Fibroblast of peridontal ligament (primary cell): ENCODE measurements around the gene TRUB1.
"Not testable (repeated sequence)": the region's sequence is repeated elsewhere in the genome, so short reads cannot be mapped to it uniquely, and the experiment has no call there.

Experiments
- DNase-seq: peaks from one replicate; pipeline ENCODE4 v3.0.0-alpha.2; 2010; ENCODE audit errors: extremely low read depth

TRUB1 gene

DNA sequence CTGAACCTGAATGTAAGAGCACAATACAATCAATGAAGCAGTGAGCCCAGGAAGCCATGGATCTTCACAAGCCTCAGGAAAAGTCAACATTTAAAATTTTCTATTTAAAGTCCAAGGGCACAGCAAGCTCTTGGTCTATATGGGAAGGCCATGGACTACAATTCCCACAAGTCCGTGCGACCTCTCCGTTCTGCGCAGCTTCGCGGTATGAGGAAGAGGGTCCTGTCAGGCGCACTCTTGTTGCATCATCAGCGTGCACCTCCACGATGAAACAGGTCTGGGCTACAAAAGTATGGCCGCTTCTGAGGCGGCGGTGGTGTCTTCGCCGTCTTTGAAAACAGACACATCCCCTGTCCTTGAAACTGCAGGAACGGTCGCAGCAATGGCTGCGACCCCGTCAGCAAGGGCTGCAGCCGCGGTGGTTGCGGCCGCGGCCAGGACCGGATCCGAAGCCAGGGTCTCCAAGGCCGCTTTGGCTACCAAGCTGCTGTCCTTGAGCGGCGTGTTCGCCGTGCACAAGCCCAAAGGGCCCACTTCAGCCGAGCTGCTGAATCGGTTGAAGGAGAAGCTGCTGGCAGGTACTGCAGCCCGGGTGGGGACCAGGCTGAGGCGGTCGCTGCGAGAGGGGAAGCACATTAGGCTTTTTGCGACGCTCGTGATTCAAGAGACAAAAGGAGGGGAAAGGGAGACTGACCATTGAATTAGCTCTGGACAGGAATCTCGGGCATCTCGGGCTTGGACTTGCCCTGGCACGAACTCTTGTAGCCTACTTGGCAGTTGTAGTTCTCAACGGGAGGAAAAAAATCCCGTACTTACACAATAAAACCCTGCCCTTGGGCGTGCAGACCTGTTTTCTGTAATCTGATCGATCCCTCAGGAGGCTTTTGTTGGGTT is at the start of gene TRUB1:
TRUB1 (plus strand) TSS at position 234 of the 894 bp plus-strand sequence; CDS start at position 293, 59 bp downstream.
- DNase-seq, result peak; percentile 96

DNA sequence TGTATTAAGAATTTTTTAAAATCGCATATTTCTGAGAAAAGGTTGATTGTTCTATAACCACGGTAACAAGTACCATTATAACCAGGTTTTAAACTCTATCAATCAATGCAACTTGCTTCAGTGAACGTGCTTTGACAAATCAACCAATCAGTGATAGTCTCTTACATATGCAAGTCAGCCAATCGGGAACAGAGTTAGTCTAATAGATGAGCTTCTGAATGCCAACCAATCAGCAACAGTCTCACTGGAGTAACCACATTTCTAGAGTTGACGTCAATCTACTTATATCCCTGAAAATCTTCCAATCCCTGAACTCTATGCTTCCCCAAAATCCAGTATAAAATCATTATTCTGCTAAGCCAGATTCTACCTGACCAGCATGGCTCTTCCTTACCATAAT is 44.7 kb upstream of the TRUB1 start:
- DNase-seq, result peak; percentile 17

DNA sequence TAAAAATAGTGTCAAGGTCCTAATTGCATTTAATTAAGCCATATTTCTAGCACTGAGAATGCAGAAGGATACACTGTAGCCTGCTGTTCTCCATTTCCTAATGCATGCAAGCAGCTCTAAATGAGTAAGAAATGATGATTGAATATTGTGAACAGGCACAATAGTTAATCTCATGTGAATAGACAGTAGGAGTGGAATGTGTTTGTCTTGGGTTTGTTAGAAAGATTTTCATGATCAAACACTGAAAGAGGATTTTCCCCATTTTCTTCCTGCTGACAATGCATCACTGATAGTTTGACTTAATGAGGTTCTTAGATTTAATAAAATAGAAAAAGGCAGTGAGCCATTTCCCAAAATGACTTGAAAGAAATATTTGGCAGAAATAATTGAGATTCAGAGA is 43.1 kb upstream of the TRUB1 start:
- DNase-seq, result no peak

DNA sequence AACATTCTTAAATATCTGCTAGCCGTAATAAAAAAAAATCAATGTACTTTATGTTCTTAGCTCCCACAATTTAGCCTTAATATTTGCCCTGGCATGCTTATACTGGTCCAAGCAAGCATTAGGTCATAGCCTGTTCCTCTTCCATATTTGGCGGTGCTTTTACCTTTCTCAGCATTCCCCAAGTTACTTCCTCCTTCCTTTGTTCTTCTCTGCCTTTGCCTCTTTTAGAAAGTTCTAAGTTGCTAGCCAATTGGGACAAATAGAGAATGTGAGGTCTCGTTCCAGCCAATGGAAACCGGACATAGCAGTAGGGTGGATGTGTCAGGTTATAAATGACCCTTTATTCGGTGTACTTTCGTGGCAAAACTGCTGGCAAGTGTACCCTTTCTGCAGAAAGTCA is 41.0 kb upstream of the TRUB1 start:
- DNase-seq, result not testable (repeated sequence)

DNA sequence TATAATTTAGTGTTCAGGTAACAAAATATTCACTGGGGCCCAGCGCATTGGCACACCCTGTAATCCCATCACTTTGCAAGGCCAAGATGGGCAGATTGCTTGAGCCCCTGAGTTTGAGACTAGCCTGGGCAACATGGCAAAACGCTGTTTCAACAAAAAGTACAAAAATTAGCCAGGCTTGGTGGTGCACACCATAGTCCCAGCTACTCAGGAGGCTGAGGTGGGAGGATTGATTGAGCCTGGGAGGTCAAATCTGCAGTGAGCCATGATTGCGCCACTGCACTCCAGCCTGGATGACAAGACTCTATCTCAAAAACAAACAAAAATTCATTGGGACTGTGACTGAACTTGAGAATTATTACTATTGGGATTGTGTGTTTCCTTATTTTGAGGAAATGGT is 40.4 kb upstream of the TRUB1 start:
- DNase-seq, result no peak

DNA sequence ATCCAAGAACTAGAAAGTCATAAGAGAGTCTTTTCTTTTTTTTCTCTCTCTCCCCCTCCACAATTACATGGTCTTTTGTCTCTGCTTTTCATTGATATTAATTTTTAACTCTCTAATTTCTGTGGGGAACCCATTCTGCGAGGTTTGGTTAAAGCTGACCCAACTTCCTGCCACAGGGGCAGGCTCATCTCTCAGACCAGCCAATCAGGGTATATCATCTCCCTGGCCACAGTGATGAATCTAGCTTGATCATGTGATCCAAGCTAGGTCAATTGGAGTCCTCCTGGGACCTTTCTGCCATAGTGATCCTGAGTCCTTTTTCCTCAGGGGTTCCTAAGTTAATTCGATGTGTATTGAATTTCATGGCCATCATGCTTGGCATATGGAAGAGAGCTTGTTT is 38.0 kb upstream of the TRUB1 start:
- no peak for DNase-seq

DNA sequence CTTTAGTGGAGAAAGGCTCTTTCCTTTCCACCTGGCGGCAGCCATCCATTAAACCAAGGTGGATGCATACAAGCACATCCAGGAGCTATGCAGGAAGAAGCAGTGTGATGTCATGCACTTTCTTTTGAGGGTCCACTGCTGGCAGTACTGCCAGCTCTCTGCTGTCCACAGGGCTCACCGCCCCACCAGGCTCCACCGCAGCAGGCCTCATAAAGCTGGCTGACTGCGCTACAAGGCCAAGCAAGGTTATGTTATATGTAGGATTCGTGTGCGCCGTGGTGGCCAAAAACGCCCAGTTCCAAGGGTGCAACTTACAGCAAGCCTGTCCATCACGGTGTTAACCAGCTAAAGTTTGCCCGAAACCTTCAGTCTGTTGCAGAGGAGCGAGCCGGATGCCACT is 37.3 kb upstream of the TRUB1 start:
- DNase-seq, result no peak

DNA sequence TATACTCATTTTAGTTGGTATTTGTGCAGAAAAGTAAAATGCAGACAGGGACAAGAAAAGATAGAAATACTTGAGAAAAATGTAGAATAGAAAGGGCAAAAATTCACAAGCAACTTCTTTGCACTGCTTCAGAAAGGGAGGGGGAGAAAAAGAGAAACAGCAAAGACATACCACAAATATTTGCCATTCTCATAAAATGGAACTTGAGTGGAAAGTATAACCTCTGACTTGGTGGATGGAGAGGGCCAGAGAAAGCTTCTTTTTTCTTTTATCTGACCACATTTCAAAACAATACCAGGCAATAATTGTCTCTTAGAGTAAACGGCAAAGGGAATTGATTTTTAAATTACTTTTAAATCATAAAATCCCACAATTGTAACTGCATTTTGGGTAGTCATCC is 35.8 kb upstream of the TRUB1 start:
- peak; percentile 14 for DNase-seq

DNA sequence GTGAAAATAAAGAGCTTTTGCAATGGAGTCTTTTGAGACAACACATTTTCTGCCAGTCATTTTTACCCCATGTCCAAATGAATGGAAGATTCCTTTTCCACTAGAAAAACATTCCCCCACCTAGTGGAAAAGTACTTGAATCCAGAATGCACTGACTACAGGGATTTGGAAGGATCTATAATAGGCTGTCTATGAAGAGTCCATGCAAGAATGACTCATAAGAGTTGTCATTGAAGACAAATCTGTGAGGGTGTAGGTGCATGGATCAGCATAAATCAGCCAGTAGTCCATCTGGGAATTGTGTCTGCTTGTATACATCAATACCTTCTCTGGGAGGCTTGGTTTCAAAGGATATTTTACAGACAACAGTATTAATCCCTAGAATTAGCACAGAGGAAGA is 32.5 kb upstream of the TRUB1 start:
- peak; percentile 7 for DNase-seq

DNA sequence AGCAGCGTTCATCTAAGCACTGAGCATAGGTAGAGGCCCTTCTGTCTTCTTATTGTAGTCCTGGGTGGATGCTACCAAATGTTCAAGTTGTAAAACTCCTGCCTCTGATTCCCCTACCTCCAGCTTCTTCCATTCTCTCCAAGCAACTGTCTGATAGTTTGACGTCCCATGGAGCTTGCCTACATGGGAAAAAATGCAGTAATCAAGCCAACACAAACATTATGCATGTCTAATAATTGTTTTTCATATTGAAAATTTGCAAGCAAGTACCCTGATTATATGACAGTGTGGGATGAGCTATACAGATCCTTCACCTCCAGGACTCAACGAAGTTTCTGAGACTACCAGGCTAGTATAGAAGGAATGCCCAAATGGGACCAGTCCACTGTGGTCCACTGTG is 31.0 kb upstream of the TRUB1 start:
- no peak for DNase-seq

DNA sequence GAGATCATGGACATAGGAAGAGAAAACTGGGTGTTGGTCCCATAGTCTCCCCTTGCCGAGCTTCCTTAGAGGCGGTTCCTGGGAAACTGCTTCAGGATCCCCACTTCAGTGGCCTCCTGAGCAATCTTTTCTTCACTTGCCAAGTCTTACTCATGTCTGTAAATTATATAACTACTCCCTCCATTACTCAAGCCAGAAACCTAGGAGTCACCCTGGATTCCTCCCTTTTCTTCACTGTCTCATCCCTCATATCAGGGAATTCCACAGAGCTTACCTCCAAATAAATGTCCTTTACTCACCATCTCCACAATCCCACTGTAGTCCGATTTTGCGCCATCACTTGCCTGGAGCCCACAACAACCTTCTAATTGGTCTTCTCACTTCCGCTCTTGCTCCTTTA is 29.1 kb upstream of the TRUB1 start:
- DNase-seq, result no peak

DNA sequence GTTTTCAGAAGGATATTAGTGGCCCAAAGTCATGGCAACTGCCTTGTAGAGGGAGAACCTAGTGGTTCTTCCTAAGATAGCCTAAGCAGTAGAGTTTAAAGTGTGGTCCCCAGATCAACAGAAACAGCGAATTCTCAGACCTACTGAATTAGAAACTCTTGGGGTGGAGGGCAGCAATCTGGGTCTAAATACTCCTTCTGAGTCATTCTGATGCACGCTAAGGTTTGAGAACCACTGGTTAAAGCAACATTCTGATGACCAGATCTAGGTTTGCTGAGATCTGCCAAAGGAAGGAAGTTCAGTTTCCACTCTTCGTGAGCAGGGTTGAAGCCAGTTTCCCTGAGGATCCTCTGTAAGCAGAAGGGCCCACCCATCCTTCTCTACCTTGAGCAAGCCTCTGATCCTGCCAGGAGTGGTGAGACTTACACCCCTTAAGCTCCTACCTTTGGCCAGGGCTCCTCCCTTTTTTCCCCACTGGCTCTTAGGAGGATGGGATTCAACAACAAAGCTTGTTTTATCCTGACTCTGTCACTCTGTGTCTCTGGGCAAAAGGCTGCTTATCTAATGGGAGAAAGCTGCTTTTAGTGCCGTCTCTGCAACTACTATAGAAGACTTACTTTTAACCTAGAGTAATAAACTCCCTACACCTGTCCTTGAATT is 26.8 kb upstream of the TRUB1 start:
- DNase-seq, result no peak

DNA sequence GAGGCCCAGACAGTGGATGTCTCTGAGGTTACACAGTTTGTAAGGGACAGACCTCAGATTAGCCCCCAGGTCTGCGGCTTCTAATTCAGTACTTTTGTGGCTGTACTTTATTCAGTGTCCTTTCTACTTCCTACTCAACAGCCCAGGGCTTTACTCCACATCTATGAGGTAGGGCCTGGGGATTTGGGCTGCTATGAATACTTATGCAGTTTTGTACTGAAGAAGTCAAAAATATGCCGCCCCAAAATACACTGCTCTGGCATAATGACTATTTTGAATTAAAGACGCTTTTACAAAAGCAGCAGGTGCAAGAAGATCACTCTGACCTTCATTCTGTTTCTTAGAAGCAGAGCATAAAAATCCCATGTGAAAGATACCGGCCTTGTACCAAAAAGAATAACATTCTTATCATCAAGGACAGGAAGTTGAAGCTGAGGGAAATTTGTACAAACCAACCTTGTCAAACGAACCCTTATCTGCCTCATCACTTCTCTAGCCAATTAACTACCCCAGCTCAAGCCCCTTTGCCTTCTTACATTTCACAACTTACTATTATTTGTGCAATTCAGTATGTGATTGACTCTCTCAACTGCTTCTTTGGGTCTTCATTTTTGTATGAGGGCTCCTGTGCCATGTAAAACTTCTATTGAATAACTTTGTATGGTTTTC is 26.1 kb upstream of the TRUB1 start:
- DNase-seq, result no peak

DNA sequence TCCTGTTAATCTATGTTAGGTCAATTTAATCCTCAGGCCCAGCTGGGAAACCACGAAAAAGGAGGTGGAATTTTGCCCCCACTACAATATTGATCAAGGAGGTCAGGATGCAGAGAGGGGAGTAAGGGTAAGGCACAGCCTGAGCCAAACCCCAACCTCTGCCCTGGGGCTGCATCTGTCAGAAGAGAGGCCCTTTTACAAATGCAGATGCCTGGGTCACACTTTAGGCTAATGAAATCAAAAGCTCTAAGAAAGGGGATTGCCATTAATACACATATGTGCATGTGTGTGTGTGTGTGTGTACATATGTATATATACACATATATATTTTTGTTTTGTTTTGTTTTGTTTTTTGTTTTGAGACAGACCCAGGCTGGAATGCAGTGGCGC is 25.5 kb upstream of the TRUB1 start:
- DNase-seq, result no peak

DNA sequence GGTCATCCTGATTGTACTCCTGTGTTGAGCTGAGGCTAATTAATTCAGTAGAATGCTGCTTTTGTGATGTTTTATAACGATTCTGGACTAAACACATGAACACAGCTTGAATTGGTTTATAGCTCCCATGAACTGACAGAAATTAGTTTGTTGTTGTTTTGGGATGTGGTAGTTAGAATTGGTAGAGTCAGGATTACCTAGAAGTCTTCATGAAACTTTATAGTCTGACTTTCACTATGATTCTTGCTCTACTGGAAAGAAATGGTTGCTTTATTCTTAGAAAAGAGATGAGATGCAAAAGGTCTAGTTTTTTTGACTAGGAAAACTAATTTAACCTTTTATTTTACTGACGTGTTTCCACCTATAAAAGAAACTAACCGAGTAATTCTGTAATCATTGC is 23.4 kb upstream of the TRUB1 start:
- no peak for DNase-seq

DNA sequence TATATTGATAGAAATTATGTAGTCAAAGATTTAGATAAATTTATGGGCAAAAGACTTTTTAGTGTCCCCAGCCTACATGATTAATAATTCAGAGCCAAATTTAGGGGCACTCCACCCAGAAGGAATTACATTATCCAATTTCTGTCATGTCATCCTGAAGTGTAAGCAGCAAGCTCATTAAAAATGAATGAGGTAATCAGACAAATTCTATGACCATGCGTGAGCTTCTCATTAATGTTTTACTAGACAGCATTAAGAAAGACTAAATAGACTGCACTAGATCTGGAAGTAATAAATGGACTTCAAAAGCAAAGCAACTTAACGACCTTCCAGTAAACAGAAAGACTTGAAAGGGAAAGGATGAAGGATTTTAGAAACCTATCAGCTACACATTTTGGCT is 22.7 kb upstream of the TRUB1 start:
- DNase-seq, result no peak

DNA sequence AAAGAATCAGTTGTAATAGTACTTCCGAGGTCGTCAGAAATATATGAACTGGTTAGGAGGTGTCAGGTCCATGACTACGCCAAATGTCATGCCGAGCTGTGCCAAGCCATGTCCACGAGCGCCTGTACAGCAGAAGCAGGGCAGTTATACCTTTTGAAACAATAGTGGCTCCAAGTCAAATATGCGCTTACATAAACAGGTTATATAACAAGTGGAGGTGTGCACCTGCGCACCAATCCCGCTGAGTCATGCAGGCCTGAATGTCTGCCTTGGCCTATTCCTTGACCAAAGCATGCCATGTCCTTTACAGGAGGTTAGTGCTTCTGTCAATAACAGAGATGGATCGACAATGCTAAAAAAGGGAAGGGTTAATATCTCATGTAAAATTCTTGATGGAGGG is 21.3 kb upstream of the TRUB1 start:
- no peak for DNase-seq

DNA sequence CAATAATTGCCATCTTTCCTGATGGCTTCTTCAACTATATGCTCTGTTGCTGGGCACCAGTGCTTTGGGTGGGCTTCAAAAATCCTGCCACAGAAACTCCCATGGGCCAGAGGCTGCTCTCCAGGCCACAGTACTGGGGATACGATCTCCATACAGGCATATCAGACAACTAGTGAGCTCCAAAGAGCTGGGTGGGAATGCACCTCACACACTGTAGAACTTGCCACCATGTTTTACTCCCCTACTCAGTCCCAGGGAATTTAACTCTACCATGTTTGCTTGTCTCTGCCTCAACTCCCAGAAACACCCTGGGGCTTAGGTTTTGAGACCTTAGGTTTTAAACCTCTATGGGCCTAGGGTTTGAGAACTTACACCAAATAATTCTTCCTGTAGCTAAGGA is 20.5 kb upstream of the TRUB1 start:
- no peak for DNase-seq

DNA sequence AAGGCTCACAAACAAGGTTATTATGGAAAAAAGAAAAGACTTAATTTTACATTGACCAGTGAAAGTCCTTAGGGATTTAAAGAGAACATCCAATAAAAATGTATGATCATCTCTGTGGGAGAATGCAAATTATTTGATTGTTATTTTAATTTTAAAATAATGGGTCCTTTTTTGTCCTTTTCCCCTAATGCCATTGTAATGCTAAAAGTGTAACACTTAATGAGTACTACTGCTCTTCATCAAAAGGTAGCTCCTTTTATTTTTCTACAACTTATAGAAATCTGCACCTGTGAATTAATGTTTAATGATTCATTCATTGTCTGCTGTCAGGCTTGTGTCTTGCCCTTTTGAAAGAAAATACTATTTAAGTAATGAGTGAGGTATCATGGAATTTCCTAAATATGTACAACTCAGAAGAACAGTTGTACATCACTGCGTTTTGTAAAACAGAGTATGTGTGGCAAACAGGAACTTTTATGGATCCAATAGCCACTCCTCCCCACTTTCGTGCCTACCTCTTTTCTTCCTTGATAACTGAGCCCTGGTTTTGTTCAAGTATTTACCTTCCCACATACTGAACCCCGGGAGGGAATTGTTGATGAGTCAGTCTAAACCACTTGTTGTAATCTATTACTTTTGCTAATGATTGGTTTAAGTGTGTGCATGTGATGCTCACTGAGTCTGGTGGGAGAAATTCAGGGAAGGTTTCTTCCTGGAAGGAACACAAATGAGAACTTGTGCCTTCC is 19.9 kb upstream of the TRUB1 start:
- no peak for DNase-seq

DNA sequence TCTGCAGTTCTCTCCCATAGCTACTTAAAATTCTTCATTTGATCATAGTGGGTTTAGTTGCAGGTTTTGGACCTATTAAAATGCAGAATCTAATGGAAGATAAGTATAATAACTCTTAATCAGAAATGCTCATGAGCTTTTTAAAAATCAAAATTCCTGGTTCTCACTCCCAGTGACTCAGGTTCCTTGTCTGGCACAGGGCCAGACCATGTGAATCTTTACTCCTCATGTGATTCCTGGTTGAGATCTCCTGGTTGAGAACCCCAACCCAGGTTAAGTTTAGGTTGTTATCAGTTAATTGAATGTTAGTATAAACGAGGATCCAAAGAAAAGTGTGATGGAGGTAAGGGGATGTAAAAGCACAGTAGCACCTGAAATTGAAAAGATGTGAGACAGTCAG is 17.5 kb upstream of the TRUB1 start:
- no peak for DNase-seq

DNA sequence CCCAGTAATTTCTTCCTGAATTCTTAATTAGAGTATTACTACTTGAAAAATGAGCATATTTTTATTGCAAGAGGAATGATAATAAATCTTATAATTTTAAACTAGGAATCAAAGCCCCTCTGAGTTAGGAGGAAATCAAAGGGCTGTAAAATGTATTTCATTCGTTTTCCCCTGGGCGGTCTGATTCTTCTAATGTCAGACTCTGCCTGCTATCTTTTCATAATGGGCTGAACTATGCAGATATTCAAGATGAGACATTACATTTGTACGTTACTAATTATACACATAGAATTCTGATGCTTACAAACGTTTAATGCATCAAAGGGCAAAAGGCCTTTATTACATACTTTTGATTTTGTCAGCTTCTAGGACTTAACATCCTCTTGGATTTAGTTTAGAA is 16.0 kb upstream of the TRUB1 start:
- no peak for DNase-seq

DNA sequence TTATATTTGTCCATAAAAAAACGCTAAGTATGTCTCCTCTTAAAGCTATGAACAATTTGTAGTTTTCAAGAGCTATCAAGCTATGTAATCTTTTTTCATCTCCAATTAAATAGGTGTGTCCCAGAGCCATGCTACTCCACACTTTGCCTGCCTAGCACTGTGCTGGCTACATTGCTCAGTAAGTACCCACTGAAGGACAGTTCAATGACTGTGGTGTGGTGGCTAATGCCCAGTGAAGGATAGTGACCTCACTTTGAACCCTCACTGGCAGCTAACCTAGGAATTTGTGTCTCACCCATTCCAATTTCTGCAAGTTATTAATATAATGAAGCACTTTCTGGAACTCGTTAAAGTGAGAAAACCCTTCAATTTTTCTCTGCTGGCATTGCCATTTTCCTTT is 14.4 kb upstream of the TRUB1 start:
- no peak for DNase-seq
